ENCODE results near the gene REPS2.
"Not testable (repeated sequence)": the region's sequence is repeated elsewhere in the genome, so short reads cannot be mapped to it uniquely, and the experiment has no call there.

Gene REPS2

DNA sequence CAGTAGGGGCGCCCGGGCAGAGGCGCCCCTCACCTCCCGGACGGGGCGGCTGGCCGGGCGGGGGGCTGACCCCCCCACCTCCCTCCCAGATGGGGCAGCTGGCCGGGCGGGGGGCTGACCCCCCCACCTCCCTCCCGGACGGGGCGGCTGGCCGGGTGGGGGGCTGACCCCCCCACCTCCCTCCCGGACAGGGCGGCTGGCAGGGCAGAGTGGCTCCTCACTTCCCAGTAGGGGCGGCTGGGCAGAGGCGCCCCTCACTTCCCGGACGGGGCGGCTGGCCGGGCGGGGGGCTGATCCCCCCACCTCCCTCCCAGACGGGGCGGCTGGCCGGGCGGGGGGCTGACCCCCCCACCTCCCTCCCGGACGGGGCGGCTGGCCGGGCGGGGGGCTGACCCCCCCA is 18.5 kb downstream of the REPS2 start:
- not testable (repeated sequence) for DNase-seq

DNA sequence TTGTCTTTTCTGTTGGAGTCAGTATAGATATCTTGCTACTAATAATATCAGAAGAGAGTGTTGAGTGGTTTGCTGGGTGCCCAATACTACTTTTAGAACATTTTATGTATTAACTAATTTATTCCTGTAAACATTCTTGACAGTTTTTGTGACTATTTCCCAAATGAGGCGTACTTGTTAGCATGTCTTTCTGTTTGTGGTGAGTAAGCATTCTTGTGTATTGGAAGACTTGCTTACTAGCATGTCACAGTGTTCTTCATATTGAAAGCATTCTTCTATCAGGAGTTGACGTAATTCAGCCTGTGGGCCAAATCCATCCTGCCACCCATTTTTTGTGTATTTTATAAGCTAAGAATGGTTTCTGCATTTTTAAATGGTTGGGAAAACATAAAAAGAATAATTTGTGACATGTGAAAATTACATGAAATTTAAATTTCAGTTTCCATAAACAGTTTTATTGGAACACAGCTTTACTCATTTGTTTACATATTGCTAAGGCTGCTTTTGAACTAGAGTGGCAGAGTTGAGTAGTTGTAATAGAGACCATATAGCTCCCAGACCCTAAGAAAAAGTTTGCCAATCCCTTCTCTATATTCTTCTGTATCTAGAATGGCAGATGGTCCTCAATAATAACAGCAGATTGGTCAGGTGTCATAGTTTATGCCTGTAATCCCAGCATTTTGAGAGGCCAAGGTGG is 20.4 kb downstream of the REPS2 start:
- no peak for DNase-seq

DNA sequence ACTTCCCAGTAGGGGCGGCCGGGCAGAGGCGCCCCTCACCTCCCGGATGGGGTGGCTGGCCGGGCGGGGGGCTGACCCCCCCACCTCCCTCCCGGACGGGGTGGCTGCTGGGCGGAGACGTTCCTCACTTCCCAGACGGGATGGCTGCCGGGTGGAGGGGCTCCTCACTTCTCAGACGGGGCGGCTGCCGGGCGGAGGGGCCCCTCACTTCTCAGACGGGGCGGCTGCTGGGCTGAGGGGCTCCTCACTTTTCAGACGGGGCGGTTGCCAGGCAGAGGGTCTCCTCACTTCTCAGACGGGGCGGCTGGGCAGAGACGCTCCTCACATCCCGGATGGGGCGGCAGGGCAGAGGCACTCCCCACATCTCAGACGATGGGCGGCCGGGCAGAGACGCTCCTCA is 22.3 kb downstream of the REPS2 start:
- not testable (repeated sequence) for DNase-seq

DNA sequence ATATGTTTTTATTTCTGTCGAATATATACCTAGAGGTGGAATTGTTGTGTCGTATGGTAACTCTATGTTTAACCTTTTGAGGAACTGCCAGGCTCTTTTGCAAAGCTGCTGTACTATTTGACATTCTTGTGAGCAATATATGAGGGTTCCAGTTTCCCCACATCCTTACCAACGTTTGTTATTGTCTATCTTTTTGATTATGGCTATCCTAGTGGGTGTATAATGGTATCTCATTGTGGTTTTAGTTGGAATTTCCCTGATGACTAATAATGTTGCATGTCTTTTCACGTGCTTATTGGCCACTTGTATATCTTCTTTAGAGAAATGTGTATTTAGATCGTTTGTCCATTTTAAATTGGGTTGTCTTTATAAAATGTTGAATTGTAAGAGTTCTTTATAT is 24.5 kb downstream of the REPS2 start:
- no peak for DNase-seq

DNA sequence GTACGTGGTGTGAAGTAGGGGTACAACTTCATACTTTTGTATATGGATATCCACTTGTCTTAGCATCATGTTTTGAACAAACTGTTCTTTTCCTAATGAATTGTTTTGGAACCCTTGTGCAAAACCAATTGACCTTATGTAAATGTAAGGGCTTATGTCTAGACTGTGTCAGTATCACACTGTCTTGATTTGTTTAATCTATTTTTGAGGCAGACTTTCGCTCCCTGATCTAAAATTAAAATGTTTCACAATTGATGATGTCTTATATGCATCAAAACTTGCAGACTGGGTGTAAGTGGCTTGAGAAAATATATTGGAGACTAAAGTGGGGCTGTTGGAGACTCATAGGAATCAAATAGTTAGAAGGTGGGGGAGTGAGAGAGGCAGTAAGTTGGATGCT is 25.2 kb downstream of the REPS2 start:
- DNase-seq, result no peak

DNA sequence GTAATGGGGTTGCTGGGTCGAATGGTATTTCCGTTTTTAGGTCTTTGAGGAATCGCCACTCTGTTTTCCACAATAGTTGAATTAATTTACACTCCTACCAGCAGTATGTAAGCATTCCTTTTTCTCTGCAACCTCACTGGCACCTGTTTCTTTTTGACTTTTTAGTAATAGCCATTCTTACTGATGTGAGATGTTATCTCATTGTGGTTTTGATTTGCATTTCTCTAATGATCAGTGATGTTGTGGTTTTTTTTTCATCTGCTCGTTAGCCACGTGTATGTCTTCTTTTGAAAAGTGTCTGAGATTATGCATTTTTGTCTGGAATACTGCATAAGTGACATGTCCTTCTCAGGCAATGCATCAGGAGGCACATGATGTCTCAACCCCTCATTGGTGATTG is 28.8 kb downstream of the REPS2 start:
- DNase-seq, result no peak

DNA sequence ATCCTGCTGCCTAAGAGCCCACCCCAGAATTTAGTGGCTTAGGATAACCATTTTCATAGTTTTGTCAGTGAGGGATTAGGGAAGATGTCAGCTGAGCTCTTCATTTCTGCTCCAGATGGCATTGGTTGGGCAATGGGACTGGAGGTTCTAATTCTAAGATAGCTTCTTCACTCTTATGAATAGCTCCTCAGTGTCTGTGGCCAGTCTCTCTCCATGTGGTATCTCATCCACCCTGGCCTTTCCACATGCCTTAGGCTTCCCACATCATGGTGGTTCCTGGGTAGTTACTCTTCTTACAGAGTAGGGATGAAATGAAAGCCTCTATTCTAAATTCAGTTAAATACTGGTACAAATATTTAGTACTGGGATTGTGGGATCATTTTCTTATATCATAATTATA is 31.3 kb downstream of the REPS2 start:
- no peak for DNase-seq

DNA sequence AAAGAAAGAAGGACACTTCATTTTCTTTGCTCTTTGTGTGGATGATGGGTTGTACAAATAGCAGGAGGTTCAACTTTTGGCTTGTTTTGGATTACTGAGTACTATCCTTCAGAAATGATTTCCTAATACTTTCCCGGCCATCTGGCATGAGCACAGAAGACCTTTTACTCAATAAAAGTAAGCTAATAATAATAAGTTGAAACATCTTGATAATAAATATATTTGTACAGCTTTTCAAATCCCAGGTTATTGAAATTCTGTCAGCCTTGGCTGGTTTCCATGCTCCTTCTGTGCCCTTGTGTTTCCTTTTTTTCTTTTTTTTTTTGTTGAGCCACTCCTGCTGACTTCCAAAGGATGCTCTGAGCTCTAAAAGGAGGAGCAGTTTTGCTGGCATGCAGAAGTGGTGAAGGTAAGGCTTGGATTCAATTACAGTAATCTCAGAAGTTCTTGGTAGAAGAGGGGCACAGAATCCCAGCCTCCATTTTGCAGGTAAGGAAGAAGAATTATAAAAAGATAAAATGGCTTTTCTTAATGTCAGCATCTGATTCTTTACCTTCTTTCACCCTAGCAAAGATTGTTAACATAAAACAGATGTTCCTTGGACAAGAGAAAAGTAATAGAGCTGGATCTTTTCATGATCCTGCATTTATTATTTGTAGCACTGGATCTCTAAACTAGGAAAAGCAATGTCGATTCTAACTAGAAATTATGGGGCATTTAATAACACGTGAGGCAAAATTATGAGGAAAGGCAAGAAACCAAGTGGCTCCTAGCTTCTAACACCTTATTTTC is 31.9 kb downstream of the REPS2 start:
- DNase-seq, result no peak

DNA sequence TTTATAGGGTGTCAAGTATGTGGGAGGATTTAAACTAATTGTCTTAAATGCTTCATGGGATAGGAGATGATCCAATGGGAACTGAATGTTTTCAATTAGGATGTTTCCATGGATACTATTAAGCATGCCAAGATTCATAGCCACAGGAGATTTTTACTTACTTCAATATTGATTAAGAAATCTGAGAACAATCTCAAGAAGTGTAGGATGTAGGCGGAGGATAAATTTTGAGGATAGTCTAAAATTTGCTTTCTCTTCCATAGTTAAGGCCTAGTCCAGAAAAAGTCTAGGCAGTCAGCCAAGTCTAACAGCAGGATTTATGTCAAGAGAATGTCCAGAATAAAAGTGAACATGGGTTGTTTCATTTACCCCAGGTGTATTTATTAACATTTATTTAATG is 32.8 kb downstream of the REPS2 start:
- no peak for DNase-seq

DNA sequence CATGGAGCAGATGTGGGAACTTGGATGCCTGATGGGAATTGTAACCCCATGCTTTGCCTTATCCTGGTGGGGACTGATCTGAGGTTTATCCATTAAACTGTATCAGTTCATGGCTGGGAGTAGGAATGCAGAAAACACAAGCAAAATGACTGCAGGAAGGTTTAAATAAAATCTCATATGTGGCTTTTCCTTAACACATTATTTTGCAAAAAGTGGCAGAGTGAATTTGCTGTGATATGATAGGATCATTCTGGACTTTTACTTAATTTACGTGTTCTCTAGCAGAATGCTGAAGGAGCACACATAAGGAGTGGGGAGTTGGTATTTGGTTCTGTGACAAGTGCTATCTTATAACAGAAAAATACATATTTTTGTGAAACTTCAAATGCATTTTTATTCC is 34.8 kb downstream of the REPS2 start:
- no peak for DNase-seq

DNA sequence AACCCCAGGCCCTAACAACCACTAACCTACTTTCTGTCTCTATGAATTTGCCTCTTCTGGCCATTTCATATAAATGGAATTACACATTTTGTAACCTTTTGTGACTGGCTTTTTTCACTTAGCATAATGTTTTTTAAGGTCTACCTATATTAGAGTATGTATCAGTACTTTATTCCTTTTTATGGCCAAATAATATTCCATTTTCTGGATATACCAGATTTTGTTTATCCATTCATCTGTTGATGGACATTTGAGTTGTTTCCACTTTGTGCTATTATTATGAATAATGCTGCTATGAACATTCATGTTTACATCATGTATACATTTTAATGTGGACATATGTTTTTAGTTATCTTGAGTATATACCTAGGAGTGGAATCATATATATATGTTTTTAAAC is 35.5 kb downstream of the REPS2 start:
- DNase-seq, result no peak

DNA sequence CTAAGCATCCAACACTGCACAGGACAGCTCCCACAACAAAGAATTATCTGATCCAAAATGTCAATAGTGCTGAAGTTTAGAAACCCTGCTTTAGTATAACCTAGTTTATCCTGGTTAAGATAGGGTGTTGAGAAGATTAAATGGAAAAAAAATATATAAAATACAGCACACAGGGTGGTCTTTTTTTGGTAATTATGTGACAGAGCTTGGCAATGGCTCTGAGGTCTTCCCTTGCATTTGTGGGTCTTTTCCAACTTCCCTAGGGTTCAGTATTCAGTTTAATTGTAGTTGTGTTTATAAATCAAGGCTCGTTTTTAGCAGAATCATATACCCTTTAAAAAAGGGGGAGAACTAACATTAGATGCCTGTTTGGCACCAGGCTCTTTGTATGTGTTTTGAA is 36.6 kb downstream of the REPS2 start:
- DNase-seq, result no peak

DNA sequence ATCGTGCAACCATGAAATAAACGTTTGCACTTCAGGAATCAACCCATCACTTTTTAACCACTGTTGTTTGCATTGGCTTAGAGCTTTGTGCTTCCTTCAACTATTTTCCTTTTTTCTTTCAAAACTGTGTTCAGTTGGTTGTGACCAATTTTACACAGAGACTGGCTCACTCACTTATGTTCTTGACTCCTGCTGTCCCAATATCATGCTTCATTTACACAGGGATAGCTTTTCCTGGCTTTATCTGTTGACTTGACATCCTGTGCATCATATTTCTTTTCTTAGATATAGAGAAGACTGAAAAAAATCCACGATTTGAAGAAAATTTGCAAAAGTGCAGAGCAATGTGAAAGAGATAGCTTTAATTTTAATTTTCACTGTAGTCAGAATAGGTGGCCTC is 38.8 kb downstream of the REPS2 start:
- no peak for DNase-seq

DNA sequence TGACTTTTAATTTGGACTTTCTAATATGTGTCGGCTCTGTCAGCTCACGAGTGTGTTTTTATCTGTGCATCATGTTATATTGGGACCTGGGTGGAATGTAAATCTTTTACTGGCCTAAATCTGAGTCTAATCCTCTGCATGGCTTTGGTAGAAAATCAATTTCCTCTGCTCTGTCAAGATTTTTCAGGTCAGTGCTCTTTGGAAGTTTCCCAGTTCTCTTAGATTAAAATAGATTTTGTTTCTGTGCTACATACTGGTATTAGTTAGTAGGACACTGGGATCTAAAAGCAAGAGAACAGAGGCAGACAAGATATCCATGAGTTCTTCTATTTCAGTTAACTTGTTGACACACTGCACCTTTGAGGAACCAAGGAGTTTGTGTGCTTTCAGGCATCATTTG is 39.7 kb downstream of the REPS2 start:
- no peak for DNase-seq

DNA sequence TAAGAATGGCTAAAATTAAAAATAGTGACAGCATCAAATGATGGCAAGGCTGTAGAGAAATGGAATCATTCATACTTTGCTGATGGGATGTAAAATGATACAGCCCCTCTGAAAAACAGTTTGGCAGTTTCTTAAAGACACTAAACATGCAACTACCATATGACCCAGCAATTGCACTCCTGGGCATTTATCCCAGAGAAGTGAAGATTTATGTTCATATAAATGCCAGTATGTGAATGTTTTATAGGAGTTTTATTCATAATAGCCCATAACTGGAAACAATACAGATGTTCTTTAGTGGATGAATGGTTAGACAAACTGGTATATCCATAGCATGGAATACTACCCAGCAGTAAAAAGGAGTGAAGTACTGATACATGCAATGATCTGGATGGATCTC is 43.3 kb downstream of the REPS2 start:
- DNase-seq, result no peak

DNA sequence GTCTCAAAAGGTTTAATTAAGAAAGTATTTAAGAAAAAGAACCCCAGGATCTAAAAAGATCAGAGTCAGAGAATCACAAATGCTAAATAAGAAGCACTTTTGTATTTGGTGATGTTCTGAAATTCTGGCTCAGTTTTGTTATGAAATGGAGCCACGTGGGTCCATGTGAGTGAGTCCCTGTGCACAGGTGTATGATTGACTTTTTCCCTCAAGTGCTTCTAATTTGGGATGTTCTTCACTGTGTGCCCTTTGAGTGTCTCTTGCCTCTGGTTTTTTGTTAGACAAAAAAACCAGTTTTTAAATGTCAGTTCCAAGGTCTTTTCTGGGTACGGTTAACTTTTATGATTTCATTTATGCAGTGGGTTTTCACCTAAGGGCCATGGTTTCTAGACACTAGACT is 44.4 kb downstream of the REPS2 start:
- no peak for DNase-seq

DNA sequence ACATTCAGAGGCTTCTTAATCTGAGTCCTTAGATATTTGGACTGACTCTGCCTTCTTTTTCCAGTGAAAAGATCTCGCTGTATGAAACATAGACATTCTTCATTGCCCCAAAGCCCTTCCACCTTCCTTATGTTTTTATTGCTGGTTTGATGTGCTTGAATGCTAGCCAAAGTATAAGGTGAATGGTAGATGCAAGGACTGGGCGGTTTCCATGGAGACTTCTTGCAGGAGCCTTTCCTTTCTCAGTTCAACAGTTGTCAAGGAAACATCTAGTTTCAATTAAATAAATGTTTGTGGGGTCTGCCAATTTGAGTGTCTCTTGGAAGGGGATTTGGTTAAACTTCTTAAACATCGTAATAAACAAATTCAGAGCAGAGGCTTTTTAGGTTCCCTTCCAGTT is 46.0 kb downstream of the REPS2 start:
- no peak for DNase-seq

DNA sequence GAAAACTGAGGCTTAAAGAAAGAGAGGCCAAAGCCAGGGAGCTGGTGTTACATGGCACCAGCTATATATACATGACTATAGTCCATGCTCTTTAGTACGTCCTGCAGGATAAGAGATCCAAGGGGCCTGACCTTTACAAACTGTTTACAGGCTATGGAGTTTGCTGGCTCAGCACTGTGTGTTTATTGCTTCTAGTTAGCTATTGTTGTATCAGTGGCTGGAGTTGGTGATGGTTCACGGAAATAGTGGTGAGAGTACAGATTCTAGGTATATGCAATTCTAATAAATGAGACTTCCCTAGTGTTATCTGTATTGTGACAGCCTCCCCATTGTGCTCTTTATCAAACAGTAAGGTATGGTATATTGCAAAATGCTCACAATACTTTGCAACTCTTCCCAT is 46.5 kb downstream of the REPS2 start:
- DNase-seq, result no peak

DNA sequence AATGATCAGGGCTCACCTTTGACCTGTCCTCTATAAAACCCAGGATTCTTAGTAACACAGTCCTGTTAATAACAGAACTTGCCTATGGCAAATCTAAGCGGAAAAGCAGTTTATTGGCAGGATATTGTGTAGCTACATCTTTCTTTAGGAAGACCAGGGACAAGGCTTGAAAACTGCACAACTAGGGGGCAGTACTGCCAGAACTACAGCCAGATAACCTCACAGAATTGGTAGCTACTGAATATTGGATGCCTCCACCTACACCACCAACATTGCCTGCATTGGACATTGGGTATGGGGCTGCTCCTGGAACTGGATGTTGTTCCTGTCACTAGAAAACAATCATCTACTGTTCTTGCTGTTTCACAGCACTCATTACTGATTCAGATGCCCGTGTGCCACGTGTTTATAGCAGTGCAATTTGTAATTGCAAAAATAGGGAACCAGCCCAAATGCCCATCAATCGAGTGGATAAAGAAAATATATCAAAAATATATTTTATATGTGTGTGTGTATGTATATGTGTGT is 47.4 kb downstream of the REPS2 start:
- no peak for DNase-seq

DNA sequence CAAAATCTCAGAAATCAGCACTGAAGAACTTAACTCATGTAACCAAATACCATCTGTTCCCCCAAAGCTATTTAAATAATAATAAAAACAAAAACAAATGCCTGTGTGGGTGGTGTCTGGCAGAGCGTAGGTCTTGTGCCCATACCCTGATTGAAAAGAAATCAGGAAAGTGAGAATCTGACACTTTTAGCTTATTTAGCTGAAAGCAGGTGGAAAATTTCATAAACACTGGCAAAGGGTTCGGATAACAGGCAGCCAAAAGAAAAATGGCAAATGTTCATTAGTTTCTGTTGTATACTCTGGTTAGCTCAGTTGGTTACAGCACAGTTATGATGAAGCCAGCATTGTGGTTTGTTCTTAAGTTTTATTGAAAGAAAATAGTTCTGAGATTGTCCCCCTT is 48.3 kb downstream of the REPS2 start:
- no peak for DNase-seq

DNA sequence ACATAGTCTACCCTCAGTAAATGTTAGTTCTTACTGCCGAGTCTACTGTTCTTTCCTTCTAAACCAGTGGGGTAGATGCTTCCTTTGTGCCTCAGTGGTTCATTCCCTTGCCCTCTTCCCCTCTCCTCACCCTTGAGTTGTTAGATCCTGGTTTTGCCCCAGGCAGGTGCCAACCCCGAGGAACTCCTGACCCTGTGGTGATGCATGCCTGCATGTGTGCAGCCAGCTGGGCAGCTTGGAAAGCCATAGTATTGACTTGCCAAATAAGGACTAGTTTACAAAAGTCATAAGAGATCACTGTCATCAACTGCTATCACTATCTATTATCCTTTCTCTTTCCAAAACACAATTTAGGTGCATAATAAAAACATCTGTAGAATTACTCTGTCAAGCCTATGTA is 50.9 kb downstream of the REPS2 start:
- DNase-seq, result no peak

DNA sequence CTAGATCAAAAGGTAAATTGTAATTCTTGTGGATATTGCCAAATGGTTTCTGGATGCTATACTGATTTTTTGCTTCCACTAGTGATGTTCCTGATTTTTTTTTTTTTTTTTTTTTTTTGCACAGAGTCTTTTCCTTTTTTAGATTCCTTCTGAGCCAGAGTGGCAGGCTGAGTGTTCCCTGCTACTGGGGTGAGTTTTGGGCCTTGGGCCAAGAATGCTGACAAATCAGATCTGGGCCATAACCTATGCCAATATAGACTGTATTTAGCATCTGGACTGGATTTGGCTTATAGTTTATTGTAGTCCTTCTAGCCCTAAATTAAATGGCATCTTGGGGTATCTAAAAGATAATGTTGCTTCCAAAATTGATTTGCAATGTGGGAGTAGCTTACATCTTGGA is 52.8 kb downstream of the REPS2 start:
- DNase-seq, result no peak

DNA sequence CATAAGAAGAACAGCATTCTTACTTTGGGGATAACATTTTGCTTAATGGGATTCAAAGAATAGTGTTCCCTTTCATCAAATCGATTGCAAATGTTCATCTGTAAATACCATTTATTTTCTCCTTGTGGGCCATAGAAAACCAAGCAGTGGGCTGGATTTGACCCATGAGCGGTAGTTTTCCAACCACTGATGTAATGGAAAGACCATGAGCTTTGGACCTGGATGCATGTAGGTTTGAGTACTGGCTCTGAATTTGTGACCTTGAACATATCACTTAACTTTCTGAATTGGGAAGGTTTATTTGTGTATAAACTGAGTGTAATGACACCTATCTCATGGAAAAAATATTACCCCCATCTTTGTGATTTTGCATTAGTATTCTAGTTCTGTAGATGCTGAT is 54.3 kb downstream of the REPS2 start:
- no peak for DNase-seq

DNA sequence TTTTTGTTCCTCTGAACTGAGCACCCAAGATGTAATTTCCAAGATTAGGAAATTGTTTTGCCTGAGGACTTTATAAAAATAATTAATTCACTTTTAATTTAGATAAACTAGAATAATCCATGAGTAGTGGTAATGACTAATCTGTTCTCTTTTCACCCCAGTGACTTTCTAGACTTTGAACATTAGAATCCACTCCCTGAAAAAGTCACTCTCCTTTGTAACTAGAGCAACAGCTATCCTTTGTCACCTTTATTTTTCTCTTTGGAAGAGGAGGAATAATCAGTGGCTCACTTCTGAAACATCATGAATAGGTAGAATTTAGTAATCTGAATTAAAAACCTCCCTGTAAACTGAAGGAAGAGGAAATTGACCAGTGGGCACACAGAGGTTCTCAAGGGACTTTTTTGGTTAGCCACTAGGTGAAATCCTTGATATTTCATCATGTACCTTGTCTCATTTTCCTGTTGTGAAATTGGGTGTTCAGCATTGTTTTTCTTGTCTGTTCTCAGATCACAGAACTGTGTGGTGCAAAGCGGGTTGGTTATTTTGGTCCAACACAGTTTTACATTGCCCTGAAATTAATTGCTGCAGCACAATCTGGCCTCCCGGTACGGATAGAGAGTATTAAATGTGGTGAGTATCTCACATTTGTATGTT is 59.4 kb downstream of the REPS2 start:
- no peak for DNase-seq

Data from NCI-H146 (cell line).